Measurements from ENCODE around the gene EIF2A.
"Not testable (repeated sequence)": the region's sequence is repeated elsewhere in the genome, so short reads cannot be mapped to it uniquely, and the experiment has no call there.

EIF2A gene

DNA sequence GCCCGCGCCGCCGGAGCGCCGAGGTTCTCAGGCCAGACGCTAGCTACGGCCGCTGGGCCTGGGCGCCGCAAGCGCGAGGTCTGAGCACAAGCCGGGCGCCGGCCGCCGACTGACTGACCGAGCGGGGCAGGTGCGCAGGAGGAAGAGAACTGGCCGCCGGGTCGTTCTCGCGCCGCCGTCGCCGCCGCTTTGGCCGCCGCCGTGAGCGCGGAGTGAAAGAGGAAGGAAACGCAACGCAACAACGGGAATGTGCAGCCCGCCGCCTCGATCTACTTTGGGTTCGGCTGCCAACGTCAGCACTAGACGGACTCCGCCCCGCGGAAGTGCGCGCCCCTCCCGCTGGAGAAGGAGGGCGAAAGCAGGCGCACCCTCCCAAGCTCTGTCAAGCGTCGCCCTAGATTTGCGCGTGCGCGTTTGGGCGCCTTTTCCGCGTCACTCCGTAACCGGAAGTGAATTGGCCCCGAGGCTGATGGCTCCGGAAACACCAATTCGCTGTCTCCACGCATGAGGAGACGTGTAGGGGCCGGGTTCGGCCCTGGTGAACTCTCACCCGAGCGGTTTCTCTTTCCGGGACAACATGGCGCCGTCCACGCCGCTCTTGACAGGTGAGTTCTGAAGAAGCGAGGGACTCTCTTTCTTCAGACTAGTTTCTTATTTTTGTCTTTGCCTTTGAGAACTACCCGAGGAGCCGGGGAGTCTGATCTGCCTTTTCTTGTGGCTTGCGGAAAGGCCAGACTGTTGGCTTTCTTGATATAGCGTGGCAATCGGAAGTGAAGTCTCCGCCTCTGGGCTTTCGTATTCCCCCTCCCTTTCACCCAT lies at the start of gene EIF2A, which contains the start of gene SERP1:
Gene EIF2A (plus strand): TSS at position 562 of the 819 bp plus-strand sequence. CDS start 16 bp downstream, at position 578.
Gene SERP1 (minus strand): TSS at position 271 of the 819 bp plus-strand sequence. CDS start 361 bp downstream, outside the sequence.
- peak; percentile 98 for DNase-seq (ENCODE audit: low spot score)

DNA sequence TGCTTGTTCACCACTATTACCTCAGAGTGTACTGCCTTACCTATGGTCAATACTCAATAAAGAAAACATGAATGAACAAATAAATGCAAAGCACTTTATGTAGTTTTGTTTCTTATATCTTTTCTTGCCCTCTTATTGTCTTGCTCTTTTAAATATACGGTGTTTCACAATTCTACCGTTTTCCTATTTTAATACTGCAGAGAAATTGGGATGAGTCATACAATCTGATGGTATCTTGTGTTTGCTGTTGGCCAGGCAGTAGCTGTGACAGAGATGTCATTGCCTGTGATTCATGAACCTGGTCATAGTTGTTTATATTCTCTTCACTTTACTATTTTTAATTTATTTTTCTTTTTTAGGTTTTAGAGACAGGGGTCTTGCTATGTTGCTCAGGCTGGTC lies 48.6 kb upstream of the EIF2A start:
- peak; percentile 23 for DNase-seq (ENCODE audit: low spot score)

DNA sequence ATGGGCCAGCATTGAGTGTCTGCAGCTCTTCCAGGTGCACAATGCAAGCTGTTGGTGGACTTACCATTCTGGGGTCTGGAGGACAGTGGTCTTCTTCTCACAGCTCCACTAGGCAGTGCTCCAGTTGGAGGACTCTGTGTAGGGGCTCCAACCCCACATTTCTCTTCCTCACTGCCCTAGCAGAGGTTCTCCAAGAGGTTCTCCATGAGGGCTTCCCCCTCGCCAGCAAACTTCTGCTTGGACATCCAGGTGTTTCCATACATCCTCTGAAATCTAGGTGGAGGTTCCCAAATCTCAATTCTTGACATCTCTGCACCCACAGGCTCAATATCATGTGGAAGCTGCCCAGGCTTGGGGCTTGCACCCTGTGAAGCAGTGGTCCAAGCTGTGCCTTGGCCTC lies 45.6 kb upstream of the EIF2A start:
- not testable (repeated sequence) for DNase-seq (ENCODE audit: low spot score)

DNA sequence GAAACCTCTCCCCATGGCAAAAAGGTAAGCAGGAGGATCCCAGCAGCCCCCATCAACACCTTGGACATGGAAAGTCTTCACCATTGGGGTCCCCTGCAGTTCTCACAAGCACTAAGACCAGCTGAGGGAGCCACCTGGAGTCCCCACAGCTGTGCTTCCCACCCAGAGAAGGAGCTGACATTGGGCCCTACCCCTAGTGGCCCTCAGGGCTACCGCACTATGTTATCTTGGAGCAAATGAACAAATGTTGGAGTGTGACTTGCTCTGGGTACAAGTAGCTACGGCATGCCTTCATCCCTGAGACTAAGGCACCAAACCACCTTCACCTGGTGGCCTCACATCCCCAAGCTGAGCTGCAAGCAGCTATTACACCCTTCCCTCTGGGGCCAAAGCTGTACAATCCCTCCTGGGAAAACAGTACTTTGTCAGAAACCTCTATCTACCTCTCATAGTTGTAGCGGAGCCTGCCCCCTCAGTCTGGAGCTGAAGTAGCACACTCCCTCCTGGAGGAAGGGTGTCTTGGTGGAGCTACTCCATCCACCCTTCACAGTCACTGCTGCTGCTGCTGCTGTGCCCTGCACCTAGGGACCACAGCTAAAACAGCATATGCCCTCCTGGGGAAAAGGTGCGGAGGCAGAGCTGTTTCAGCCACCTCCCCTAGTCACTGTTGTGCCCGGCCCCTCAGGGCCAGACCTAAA lies 43.0 kb upstream of the EIF2A start:
- no peak for DNase-seq (ENCODE audit: low spot score)

DNA sequence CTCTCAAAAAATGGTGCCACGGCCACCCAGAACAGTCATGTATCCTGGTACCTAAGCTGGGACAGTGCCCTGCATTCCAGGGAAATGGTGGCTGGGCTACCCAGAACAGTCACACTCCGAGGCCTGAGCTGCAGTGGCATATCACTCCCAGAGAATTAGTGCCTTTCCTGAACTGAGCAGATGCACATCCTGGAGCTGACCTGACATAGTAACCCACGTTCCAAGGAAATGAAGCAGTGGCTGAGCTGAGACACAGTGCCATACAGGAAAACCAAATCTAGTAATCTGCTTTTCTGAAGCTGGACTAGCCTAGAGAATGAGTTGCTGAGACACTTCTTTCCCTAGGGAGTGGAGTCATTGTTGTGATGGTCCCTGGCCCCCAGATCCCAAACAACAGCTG lies 42.1 kb upstream of the EIF2A start:
- no peak for DNase-seq (ENCODE audit: low spot score)

DNA sequence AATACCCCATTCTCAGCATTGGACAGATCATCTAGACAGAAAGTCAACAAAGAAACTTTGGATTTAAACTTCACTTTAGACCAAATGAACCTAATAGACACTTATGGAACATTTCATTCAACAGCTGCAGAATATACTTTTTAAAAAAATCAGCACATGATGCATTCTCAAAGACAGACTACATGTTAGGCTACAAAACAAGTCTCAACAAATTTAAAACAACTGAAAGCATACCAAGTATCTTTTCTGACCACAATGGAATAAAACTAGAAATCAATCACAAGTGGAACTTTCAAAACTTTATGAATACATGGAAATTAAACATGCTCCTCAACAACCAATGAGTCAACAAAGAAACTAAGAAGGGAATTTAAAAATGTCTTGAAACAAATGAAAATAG lies 38.2 kb upstream of the EIF2A start:
- no peak for DNase-seq (ENCODE audit: low spot score)

DNA sequence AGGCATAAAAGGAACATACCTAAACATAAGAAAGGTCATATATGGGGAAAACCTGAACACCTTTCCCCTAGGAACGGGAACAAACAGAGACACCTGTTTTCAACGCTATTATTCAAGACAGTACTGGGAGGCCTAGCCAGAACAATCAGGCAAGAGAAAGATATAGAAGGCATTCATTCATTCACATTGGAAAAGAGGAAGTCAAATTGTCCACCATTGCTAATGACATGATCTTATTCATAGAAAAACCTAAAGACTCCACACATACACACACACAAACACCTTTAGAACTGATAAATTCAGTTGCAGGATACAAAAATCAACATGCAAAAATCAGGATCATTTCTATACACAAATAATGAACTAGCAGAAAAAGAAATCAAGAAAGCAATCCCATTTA lies 36.8 kb upstream of the EIF2A start:
- no peak for DNase-seq (ENCODE audit: low spot score)

DNA sequence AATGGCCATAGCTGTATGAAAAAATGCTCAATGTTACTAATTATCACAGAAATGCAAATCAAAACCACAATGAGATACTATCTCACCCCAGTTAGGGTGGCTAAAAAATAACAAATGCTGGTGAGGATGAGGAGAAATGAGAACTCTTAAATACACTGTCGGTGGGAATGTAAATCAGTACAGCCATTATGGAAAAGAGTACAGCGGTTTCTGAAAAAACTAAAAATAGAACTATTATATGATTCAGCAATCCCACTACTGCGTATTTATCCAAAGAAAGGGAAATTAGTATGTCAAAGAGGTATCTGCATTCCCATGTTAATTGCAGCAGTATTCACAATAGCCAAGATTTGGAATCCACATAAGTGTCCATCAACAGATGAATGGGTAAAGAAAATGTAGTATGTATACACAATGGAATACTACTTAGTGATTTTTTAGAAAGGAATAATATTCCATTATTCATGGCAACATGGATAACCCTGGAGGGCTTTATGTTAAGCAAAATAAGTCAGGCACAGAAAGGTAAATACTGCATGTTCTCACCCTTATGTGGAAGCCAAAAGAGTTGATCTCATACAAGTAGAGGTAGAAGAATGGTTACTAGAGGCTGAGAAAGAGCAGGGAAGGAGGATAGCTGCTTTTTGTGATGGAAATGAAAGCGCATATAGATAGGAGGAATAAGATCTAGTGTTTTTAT lies 35.3 kb upstream of the EIF2A start:
- DNase-seq (ENCODE audit: low spot score): no peak

DNA sequence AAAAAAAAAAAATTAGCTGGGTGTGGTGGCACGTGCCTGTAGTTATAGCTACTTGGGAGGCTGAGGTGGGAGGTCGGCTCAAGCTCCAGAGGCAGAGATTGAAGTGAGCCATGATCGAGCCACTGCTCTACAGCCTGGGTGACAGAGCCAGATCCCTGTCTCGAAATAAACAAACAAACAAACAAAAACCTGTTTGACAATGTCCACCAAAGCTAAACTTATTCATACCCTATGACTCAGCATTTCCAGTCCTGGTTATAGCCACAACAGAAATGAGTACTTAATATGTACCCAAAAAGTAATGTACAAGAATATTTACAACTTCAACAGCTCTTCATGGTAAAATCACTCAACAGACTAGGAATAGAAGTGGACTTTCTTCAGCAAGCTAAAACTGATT lies 31.4 kb upstream of the EIF2A start:
- no peak for DNase-seq (ENCODE audit: low spot score)

DNA sequence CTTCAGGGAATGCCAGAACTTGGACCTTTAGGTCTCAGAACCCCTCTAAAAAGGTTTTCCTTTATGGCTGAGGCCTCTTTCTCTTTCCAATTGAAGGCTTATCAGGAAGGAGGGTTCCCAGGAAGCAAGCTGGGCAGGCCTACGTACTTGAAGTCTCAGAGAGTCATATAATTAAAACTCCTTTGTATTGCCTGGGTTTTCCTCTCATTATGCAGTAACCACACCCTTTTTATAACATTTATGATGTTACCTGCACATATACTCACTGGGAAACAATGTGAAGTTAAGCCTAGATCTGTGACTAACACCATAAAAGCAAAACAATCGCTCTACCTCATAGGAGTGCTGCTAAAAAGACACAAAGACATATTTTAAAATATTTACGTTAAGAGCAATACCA lies 27.6 kb upstream of the EIF2A start:
- peak; percentile 89 for DNase-seq (ENCODE audit: low spot score)

DNA sequence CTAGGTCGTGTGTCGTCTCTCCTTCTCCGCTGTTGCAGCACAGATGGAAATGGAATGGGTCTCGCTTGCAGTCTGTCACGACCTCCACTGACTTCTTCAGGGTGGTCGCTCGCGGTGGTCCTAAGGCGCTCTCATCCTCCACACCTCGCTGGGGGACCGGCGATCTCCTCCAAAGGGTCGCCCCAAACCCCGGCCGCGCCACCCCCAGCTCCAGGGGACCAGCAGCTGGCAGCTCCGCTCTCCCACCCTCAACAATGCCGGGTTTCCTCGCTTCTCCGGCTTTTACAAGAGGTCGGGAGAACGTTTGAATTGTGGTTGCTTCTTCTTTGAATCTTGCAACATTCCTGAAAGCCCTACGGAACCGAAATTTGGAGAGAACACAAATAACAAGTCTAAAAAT lies 26.2 kb upstream of the EIF2A start:
- DNase-seq (ENCODE audit: low spot score): peak; percentile 32

DNA sequence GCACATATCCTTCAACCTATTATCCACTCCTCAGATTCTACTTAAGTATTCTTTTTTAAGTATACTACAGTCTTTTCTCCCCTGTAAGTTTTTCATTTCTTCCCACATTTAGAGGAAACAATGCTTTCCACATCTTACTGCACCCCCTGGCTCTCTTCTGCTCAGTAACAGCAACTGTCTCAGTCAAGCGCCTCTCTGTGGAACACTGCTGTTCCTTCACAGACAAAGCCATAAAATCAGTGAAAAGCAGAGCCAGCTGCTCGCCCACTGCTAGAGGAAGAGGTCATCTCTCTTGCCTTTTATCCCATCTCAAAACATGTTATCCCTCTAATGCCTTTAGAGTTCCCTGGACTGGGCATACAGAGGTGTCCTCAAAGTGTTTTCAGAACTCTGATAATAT lies 25.1 kb upstream of the EIF2A start:
- peak; percentile 7 for DNase-seq (ENCODE audit: low spot score)

DNA sequence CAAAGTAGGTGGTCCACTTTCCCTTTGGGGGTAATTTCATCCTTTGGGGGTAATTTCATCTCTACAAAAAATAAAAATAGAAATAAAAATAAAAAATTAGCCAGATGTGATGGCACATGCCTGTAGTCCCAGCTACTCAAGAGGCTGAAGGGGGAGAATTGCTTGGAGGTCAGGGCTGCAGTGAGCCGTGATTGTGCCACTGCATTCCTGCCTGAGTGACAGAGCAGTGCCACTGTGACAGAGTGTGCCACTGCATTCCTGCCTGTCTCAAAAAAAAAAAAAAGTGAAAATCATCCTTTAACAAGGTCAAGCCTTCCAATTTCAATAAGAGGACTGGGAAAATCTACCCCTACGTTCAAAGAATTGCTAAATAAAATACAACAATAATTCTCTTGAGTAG lies 23.0 kb upstream of the EIF2A start:
- no peak for DNase-seq (ENCODE audit: low spot score)

DNA sequence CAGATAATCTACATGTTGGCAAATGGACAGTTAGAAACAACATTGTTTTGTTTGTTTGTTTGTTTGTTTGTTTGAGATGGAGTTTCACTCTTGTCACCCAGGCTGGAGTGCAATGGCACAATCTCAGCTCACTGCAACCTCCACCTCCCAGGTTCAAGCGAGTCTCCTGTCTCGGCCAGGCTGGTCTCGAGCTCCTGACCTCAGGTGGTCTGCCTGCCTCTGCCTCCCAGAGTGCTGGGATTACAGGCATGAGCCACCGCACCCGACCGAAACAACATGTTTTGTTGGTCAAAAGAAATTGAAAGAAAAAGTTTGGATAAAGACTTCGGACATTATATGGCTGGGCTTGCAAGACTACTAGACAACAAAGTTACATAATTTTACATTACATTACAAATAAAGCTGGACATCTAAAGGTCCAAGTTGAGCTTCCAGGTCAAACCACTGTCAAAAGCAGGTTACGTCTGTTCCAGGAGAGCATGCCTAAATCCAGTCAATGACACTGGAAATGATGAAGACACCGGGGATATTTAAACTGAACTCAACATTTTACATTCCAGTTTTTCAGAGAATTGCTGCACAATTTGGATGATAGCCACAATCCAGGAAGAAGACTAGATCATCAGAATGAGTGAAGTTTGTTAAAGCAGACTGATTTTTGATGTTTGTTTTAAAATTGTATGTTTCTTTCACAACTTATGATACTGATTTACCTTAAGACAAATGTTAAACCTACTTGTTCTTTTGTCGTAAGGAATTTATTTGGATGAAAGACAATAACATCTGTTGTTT lies 18.9 kb upstream of the EIF2A start:
- DNase-seq (ENCODE audit: low spot score): no peak

DNA sequence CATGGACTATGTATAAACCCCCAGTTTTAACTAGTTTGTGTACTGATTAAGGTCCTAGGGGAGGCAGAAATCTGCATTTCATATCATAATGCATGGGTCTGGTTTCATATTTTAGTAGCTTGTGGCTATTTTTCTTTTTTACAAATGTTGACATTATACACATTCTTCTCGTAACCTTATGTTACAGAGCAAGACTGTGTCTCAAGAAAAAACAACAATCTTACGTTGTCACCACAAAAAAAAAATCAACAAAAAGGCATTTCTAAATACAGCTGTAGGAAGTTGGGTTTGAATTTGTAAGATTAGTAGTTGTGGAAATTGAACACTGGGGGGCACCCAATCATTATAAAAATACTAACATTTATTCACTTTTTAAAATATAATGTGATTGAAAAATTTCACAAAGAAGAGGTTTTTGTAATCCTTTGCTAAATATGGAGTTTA lies 18.2 kb upstream of the EIF2A start:
- peak; percentile 29 for DNase-seq (ENCODE audit: low spot score)

DNA sequence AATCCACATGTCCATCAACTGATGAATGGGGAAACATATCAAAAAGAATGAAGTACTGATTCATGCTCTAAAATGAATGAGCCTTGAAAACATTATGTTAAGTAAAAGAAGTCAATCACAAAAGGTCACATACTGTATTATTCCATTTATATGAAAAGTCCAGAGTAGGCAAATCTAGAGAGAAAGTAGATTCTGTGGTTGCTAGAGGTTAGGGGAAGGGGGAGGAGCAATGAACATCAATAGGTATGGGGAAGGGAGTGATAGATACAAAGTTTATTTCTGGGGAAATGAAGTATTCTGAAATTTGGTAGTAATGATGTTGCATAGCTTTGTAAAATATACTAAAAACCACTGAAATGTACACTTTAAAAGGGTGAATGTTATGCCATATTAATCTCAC lies 14.8 kb upstream of the EIF2A start:
- no peak for DNase-seq (ENCODE audit: low spot score)

DNA sequence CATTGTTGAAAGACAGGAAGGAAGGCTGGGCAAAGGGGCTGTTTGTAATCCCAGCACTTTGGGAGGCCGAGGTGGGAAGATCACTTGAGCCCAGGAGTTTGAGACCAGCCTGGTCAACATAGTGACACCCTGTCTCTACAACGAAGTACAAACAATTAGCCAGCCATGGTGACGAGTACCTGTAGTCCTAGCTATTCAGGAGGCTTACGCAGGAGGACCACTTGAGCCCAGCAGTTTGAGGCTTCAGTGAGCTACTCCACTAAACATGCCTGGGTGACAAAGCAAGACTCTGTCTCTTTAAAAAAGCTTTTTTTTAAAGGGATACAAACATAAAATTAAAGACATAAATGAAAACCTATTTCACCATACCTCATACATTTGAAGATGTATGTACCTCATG lies 11.4 kb upstream of the EIF2A start:
- DNase-seq (ENCODE audit: low spot score): no peak

DNA sequence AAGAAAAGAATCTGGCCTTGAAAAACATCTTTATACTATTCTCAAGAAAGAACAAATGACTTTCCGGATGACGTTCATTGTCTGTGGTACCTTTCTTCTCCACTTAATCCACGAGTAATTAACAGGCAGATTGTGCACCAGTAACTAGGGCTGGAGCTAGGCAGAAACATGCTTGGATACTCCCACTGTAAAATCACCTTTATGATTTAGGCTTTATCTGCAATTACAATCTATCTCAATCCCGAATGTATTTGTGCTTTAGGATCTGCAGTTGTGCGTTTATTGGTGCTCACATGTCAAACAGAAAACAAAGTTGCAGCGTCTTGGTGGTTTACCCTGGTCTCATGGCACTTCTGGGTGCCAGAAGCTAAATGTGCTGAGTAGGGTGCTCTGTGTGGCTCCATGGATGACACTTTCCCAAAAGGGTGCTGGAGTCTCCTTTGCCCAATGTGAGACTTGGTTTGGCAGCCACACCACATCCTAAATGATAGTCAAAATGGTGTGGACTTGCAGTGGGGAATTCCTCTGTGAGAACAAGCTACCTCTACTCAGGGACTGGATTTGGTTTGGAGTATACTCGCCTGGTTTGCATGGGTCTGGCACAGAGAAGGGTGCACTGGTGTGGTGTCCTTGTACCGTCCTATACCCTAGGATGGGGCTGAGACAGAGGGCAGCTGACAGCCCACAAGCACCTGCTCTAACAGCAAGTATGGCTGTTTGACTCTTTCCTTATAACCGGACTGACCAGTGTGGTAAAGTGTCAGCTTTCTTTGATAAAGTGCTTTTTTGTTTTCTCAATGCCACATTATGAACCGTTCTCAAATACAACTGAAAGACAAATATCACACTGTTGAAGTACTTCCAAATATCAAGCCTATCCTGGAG lies 8.0 kb upstream of the EIF2A start:
- DNase-seq (ENCODE audit: low spot score): no peak

DNA sequence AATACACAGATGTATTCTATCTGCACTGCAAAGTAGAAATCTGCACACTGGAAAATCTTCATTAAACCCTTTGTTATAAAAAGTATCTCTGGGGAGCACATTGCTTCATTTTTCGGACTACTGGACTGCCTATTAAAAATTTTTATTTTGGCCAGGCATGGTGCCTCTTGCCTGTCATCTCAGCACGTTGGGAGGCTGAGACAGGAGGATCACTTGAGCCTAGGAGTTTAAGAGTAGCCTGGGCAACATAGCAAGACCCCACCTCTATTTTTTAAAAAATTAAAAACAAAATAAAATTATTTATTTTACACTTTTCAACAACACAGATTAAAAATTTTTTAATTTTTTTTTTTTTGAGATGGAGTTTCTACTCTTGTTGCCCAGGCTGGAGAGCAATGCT lies 6.3 kb upstream of the EIF2A start:
- no peak for DNase-seq (ENCODE audit: low spot score)

DNA sequence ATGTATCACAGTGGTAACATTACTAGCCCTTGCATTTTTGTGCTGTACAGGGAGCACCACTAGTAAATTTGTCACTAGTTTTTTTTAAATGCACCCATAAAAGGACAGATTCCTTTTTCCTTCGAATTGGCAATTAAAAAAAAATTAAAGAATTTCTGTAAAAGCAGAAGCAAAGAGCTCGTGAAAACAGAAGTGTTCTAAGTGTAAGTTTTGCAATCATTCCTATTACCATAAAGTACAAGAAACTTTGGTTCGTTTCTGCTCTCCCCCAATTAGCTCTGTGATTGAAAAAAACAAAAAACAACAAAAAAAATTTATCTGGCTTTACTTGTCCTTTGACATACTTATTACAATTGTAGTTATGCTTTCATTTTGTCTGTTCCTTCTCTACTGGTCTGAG lies 5.6 kb upstream of the EIF2A start:
- DNase-seq (ENCODE audit: low spot score): no peak

DNA sequence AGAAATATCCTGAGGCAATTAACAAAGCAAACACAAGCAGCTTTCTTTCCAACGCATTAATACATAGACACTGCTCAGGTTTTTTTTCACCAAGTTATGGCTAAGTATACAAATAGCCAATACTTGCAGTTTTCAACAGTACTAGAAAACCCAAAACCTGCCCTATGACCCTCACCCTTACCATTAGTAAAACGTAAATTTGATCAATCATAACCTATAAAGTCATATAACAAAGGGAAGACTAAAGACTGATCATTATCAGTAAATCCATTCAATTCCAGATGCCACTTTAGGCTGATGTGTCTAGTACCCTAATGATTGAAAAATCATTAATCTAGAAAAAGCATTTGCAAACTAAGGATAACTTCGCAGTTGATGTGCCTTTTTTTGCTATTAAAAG lies 3.5 kb upstream of the EIF2A start:
- DNase-seq (ENCODE audit: low spot score): no peak
